NB4 (cell line): ENCODE data around the gene GNAI2.

Experiments used
- CTCF ChIP-seq: IDR thresholded peaks from one replicate; pipeline ENCODE4 v1.5.1; 2012; ENCODE audit warnings: low read depth, low read length
- MAX ChIP-seq: IDR thresholded peaks from 2 replicates; pipeline ENCODE4 v1.6.1; 2011; ENCODE audit warnings: low read depth, low read length
- POLR2A ChIP-seq: IDR thresholded peaks from 2 replicates; pipeline ENCODE4 v1.6.1; 2011; ENCODE audit warnings: mild to moderate bottlenecking; ENCODE audit not compliant: insufficient read length; ENCODE audit errors: extremely low read depth

GRCh38 chr3:50288387-50289007 lies 52.5 kb downstream of the GNAI2 start:
- TF ChIP-seq CTCF = no peak
- no peak for TF ChIP-seq POLR2A
- no peak for TF ChIP-seq MAX
